Loucy (cell line): Measurements from ENCODE around the gene BTD.

Source experiments
- H2AFZ ChIP-seq: fragments of 200-600 bp; sonication (generic); 2 replicates; pipeline ENCODE4 v1.6.0; 2016; ENCODE audit warnings: antibody characterized with exemption, mild to moderate bottlenecking, low read length, moderate library complexity
- H3F3A ChIP-seq: fragments of 200-600 bp; 2 replicates; pipeline ENCODE4 v1.6.0; 2016; ENCODE audit warnings: antibody characterized with exemption, low read depth, mild to moderate bottlenecking
- H3K27me3 ChIP-seq: fragments of 200-600 bp; sonication (generic); 2 replicates; pipeline ENCODE4 v1.6.1; 2014; ENCODE audit warnings: low read length, mild to moderate bottlenecking; ENCODE audit not compliant: insufficient read depth, poor library complexity, severe bottlenecking
- H3K36me3 ChIP-seq: fragments of 200-600 bp; sonication (generic); 2 replicates; pipeline ENCODE4 v1.6.1; 2016; ENCODE audit warnings: low read length; ENCODE audit not compliant: insufficient read depth
- H3K4me1 ChIP-seq: fragments of 200-600 bp; sonication (generic); 2 replicates; pipeline ENCODE4 v1.5.1; 2014; ENCODE audit warnings: low read length, mild to moderate bottlenecking; ENCODE audit not compliant: insufficient read depth, poor library complexity, severe bottlenecking
- H3K4me2 ChIP-seq: fragments of 200-600 bp; sonication (generic); 2 replicates; pipeline ENCODE4 v1.6.0; 2014; ENCODE audit warnings: antibody characterized with exemption, low read length, low read depth, mild to moderate bottlenecking; ENCODE audit not compliant: poor library complexity, severe bottlenecking
- H3K4me3 ChIP-seq: fragments of 200-600 bp; sonication (generic); 2 replicates; pipeline ENCODE4 v1.5.1; 2014; ENCODE audit warnings: low read length, mild to moderate bottlenecking, mixed read lengths; ENCODE audit not compliant: poor library complexity, severe bottlenecking
- H3K79me2 ChIP-seq: fragments of 200-600 bp; sonication (generic); 2 replicates; pipeline ENCODE4 v1.6.1; 2014; ENCODE audit warnings: low read length; ENCODE audit not compliant: insufficient read depth
- H3K9ac ChIP-seq: fragments of 200-600 bp; sonication (generic); 2 replicates; pipeline ENCODE4 v1.6.0; 2014; ENCODE audit warnings: mild to moderate bottlenecking, low read depth, low read length, moderate library complexity; ENCODE audit not compliant: poor library complexity, severe bottlenecking
- H3K9me2 ChIP-seq: fragments of 200-600 bp; sonication (generic); replicated peaks from 2 replicates; pipeline ENCODE4 v1.6.1; 2016; ENCODE audit warnings: low read depth, low read length, mixed read lengths
- H3K9me3 ChIP-seq: fragments of 200-600 bp; sonication (generic); 2 replicates; pipeline ENCODE4 v1.6.1; 2014; ENCODE audit warnings: mild to moderate bottlenecking, antibody characterized with exemption, low read length, low read depth; ENCODE audit not compliant: insufficient read depth
- H4K20me1 ChIP-seq: fragments of 200-600 bp; sonication (generic); 2 replicates; pipeline ENCODE4 v1.6.0; 2014; ENCODE audit warnings: antibody characterized with exemption, low read length, mild to moderate bottlenecking; ENCODE audit not compliant: insufficient read depth, poor library complexity, severe bottlenecking
- EZH2phosphoT487 ChIP-seq: fragments of 200-600 bp; IDR thresholded peaks from 2 replicates; pipeline ENCODE4 v1.6.1; 2018; ENCODE audit warnings: antibody characterized with exemption, mild to moderate bottlenecking, moderate library complexity, borderline replicate concordance
- TF ChIP-seq, protein P1 (sequence below): fragments of 200-600 bp; sonication (generic); conservative IDR thresholded peaks from 2 replicates; pipeline ENCODE4 v1.5.1; 2014; ENCODE audit warnings: mild to moderate bottlenecking, antibody characterized with exemption, low read length

BTD gene

DNA sequence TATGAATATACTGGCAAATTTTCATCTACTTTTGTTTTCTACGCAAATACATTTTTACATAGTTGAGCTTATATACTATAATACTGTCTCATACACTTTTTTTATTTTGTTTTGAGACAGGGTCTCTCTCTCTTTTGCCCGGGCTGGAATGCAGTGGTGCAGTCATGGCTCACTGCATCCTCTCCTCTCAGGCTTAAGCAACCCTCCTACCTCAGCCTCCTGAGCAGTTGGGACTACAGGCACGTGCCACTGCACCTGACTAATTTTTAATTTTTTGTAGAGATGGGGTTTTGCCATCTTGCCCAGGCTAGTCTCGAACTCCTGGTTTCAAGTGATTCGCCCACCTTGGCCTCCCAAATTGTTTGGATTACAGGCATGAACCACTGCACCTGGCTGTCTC lies 26.1 kb upstream of the BTD start:
- Histone ChIP-seq H4K20me1 (no peaks in the 10 kb centered on the region), H3K4me1 (no peaks in the 10 kb centered on the region), H3K79me2 (no peaks in the 10 kb centered on the region), H3K4me2 (no peak overlapping the region), H3K9me2 (no peaks in the 10 kb centered on the region), H3K9me3 (no peaks in the 10 kb centered on the region), H3K36me3 (peaks cover 34% of the 10 kb centered on the region), H3K9ac (no peak overlapping the region), H2AFZ (no peak overlapping the region), H3K4me3 (no peak overlapping the region), H3F3A (no peaks in the 10 kb centered on the region), H3K27me3 (no peaks in the 10 kb centered on the region)
- TF ChIP-seq EZH2phosphoT487, result no peak
- TF ChIP-seq, protein P1, sequence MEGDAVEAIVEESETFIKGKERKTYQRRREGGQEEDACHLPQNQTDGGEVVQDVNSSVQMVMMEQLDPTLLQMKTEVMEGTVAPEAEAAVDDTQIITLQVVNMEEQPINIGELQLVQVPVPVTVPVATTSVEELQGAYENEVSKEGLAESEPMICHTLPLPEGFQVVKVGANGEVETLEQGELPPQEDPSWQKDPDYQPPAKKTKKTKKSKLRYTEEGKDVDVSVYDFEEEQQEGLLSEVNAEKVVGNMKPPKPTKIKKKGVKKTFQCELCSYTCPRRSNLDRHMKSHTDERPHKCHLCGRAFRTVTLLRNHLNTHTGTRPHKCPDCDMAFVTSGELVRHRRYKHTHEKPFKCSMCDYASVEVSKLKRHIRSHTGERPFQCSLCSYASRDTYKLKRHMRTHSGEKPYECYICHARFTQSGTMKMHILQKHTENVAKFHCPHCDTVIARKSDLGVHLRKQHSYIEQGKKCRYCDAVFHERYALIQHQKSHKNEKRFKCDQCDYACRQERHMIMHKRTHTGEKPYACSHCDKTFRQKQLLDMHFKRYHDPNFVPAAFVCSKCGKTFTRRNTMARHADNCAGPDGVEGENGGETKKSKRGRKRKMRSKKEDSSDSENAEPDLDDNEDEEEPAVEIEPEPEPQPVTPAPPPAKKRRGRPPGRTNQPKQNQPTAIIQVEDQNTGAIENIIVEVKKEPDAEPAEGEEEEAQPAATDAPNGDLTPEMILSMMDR, result no peak

DNA sequence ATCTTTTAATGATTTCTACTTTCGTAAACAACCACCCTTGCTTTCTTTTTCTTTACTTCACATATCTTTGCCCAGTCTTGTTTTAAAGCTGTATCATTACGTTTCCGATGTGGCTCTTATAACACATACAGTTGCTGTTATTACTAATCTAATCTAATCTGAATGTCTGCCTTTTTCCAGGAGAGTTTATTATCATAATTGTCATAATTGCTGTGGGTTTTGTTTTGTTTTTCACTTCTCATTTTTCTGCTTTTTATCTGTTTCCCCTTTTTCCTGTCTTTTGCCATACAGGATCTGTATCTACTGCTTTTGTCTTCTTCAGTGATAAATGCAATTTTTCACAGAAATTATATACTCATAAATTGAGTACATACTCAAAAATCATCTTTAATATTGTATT lies 25.1 kb upstream of the BTD start:
- no peaks in the 10 kb centered on the region for H3K79me2 ChIP-seq
- H3K9ac ChIP-seq, result no peak overlapping the region
- no peak overlapping the region for H3K4me3 ChIP-seq
- no peak overlapping the region for H3K4me2 ChIP-seq
- H4K20me1 ChIP-seq, result no peaks in the 10 kb centered on the region
- H3K27me3 ChIP-seq, result no peaks in the 10 kb centered on the region
- no peaks in the 10 kb centered on the region for H3K4me1 ChIP-seq
- no peak overlapping the region for H2AFZ ChIP-seq
- H3K9me2 ChIP-seq, result no peaks in the 10 kb centered on the region
- H3K9me3 ChIP-seq, result no peaks in the 10 kb centered on the region
- TF ChIP-seq EZH2phosphoT487, result no peak
- TF ChIP-seq, protein P1, result no peak
- peaks cover 32% of the 10 kb centered on the region for H3K36me3 ChIP-seq
- H3F3A ChIP-seq, result no peaks in the 10 kb centered on the region

DNA sequence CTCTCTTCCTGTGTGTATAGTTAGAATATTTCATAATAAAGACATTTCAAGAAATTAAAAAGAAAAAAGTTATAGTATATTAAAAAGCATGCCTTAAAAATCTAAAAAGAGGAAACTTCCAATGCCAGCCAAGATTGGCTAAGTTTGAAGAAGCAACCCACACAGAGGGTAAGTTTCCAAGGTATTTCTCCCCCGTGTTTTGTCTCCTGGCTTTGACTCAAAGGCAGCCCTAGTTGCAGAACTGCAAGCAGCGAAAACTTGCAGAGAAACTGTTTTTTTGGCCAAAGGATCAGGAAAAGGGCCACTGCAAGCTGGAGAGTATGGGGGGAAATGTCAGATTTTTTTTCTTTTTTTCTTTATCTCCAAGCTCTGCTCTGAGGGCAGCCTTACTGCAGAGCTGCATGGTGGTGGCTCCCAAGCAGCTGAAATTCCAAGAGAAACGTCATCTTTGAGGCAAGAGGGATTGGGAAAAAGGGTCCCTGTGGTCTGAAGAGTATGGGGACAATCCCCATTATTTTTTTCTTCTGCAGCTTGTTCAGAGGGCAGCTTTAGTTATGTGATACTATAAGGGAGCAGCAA lies 23.2 kb upstream of the BTD start:
- TF ChIP-seq, protein P1, result no peak
- no peak for TF ChIP-seq EZH2phosphoT487
- Histone ChIP-seq H3K9me2 (no peaks in the 10 kb centered on the region), H3K79me2 (no peaks in the 10 kb centered on the region), H2AFZ (no peak overlapping the region), H3K4me3 (no peak overlapping the region), H3K9me3 (no peaks in the 10 kb centered on the region), H3K4me1 (no peaks in the 10 kb centered on the region), H3K36me3 (peaks cover 34% of the 10 kb centered on the region), H3K4me2 (no peak overlapping the region), H4K20me1 (no peaks in the 10 kb centered on the region), H3F3A (no peaks in the 10 kb centered on the region), H3K27me3 (no peaks in the 10 kb centered on the region), H3K9ac (no peak overlapping the region)
